Jurkat, Clone E6-1 (cell line): Measurements from ENCODE around the gene SLC66A3. TPM values are rescaled to one million over a fixed set of nuclear protein-coding genes. Genes with fewer than 3 reads are reported as not detected.

Experiments
- DNase-seq: peaks from one replicate; pipeline ENCODE4 v3.0.0-alpha.2; 2011; ENCODE audit warnings: low read depth, low spot score
- H3K4me3 ChIP-seq: 2 replicates; pipeline ENCODE4 v1.5.1; 2011; ENCODE audit warnings: mild to moderate bottlenecking, low read length, control low read depth, moderate library complexity
- polyA plus RNA-seq: library from polyadenylated mRNA; unstranded; fragments of >200 nt; gene quantifications from one replicate; pipeline ENCODE4 v1.2.1, GENCODE V29; 2012; ENCODE audit warnings: missing spikeins; ENCODE audit not compliant: insufficient read length, insufficient read depth

SLC66A3 gene
- polyA plus RNA-seq = 18.4 TPM

DNA sequence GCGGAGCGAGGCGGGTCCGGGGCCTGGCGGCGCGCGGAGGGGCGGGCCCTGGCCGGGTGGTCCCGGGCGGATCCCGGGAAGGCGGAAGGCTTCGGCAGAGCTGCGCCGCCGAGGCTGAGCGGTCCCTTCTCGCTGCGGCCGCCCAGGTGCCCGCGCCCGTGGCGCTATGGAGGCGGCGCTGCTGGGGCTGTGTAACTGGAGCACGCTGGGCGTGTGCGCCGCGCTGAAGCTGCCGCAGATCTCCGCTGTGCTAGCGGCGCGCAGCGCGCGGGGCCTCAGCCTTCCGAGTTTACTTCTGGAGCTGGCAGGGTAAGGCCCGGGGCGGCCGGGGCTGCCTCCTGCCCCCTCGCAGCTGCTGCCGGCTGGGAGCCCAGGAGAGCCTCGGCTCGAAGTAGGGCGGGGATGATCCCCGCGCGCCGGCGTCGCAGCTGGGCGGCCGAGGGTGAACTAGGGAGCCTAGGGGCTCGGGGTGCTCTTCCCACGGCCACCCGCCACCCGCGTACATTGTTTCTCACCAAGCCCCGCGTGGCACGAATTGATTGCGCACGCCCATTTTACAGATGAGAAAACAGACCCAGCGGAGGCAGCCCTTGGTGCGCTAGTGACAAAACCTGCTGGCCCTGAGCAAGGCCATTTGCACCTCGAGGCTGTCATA, at the start of gene SLC66A3:
TSS of gene SLC66A3 (plus strand) at position 87 of the 655 bp plus-strand sequence. CDS start at position 167, 80 bp downstream.
- DNase-seq = peak; percentile 61
- H3K4me3 ChIP-seq = peak within 1 kb of the TSS; percentile 64

DNA sequence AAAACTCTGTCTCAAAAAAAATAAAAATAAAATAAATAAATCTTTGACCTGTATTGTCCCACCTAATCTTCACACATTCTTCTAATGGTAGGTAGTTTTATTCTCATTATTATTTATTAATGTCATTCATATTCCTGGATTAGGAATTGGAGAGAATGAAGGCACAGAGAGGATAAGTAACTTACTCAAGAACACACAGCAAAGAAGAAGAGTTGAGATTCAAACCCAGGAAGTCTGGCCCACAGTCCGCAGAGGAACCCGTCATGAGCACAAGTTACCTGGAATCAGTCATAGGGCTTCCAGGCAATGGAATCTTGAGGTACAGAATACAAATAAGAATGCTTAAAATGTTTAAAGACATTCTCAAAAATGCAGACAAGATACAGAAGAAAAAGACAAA, 46.3 kb upstream of the SLC66A3 start:
- no peak overlapping the region for H3K4me3 ChIP-seq
- no peak for DNase-seq

- no peak overlapping the region for H3K4me3 ChIP-seq
- no peak for DNase-seq
Measured at GRCh38 chr2:11112870-11113428, 42.3 kb upstream of the SLC66A3 start.

DNA sequence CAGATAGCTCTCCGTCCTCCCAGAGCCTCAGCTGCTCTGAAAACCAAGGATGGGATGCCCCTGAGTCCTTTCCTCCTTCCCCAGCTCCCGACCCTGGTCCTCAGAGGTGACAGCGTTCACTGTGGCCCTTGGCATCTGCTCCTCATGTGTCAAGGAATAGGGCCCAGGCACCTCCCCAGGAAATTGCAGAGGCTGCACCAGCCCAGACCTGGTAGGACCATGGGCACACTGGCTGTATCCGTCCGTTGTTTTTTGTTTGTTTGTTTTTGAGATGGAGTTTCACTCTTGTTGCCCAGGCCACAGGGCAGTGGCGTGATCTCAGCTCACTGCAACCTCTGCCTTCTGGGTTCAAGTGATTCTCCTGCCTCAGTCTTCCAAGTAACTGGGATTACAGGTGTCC, 37.5 kb upstream of the SLC66A3 start:
- no peak for DNase-seq
- H3K4me3 ChIP-seq = no peak overlapping the region

- H3K4me3 ChIP-seq = no peak overlapping the region
- DNase-seq = no peak
Measured at GRCh38 chr2:11118761-11119160, 36.5 kb upstream of the SLC66A3 start.

GRCh38 chr2:11121099-11121822, 34.0 kb upstream of the SLC66A3 start:
- DNase-seq = no peak

DNA sequence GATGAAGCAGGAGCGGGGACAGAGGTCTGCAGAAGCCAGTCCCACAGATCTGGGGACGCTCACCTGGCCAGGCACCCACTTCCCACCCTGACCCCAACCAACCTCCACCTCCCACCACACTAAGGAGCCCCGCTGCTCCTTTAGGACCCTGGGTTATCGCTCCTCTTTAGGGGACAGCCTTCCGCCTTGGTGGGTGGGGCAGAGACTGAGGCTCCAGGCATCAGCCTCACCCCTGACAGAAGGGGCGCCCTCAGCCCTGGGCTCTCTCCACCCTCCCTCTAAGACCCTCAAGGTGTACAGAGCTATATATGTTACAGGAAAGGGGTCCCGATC, 33.5 kb upstream of the SLC66A3 start:
- H3K4me3 ChIP-seq = no peak overlapping the region
- no peak for DNase-seq

More at GRCh38 chr2:11121099-11121822, 34.0 kb upstream of the SLC66A3 start:
- H3K4me3 ChIP-seq = no peak overlapping the region

DNA sequence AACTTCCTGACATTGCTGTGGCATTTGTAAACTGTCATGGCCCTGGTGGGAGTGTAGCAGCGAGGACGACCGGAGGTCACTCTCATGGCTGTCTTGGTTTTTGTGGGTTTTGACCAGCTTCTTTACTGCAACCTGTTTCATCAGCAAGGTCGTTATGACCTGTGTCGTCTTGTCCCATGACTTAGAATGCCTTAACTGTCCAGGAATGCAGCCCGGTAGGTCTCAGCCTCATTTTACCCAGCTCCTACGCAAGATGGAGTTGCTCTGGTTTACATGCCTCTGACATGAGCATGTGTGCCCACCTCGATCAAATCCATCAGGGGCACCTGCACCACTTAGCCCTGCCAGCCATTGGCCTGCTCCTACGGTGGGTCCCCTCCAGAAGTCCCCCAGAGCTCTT, 32.9 kb upstream of the SLC66A3 start:
- H3K4me3 ChIP-seq = no peak overlapping the region
- no peak for DNase-seq

DNA sequence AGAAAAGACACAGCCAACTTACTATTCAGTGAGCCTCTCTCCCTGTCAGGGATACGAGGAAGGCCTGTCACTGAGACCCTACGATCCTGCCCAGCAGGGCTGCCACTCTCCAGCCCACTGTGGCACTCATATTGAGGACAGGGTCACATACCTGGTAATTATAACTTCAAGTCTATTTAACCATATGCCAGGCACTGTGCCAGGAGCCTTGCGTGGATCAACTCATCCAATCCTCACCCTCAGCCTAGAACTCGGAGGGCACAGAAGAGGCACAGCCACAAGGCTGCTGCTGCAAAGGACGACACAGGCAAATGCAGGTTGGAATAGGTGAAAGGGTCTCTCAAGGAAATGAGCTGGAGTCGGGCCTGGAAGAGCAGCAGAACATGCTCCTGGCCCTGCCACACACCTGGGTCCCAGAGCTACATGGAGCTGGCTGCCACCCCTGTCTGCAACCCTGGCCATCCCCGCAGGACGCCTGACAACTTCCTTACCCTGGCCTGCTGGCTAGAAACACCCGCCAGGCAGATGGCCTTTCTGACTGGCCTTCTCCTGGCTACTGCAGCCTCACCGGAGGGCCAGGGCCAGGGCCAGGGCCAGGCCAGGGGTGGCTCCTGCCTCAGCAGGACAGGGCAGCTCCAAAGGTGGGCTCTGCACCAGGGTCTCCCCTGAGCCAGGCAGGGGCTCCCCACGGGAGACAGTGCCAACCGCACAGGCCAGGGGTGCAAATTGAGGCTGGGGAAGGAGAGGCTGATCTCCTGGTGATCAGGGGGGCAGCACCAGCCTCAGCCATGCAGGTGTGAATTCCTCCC, 32.1 kb upstream of the SLC66A3 start:
- no peak for DNase-seq
- H3K4me3 ChIP-seq = no peak overlapping the region

DNA sequence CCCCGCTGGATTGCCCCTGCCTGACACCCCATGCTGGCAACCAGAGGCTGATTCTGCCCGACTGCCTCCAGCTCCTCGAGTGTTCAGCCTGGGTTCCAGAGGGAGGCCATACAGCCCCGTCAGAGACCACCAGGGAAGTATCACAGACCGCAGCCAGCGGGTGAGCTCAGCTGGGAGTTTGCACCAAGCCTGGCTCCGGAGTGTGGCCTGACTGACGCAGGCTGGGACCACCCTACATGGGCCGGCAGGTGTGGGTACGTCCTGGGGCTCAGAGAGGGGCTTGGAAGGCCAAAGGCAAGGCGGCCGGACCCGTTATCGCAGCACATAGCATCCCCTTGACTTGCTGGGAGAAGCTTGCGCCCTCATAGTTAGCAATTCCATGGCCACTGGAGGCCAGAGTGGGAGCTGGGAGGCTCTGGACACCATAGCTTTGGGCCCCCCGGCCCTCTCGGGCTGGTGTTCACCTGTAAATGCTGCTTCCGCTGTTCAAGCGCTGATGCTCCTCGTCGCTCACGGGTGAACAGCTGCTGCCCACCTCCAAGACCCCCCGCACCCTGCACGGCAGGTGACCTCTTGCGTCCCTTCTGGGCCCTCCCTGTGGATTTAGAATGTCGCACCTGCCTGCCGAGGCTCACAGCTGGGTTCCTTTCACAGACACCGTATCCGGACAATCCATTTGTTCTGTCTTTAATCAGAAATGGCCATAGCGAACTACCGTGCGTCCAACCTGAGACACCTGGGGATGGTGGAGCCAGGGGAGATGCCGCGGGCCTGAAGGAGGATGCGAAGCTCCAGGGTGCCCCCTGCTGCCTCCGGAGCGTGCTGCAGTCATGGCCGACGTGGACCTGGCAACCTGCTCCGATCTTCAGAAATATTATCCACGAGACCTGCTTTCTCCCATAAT, 31.2 kb upstream of the SLC66A3 start:
- DNase-seq = peak; percentile 37
- no peak overlapping the region for H3K4me3 ChIP-seq

DNA sequence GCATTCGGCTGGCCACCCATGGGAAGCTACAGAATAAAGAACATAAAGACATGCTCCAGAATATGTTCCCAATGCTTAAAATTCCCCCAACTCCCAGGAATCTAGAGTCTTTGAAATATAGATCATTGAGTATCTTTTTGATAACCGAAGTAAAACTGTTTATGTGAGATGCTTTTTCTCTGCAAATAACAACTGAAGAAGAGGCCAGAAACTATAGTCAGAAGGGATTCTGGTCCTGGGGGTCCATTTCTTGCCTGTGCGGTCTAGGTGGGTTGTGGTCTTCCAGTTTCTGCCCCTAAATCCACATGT, 30.6 kb upstream of the SLC66A3 start:
- DNase-seq = no peak

GRCh38 chr2:11127761-11128160, 27.5 kb upstream of the SLC66A3 start:
- no peak for DNase-seq
- no peak overlapping the region for H3K4me3 ChIP-seq

More for the DNA sequence above, 30.6 kb upstream of the SLC66A3 start:
- no peak overlapping the region for H3K4me3 ChIP-seq

GRCh38 chr2:11128243-11128951, 26.9 kb upstream of the SLC66A3 start:
- no peak for DNase-seq
- no peak overlapping the region for H3K4me3 ChIP-seq

DNA sequence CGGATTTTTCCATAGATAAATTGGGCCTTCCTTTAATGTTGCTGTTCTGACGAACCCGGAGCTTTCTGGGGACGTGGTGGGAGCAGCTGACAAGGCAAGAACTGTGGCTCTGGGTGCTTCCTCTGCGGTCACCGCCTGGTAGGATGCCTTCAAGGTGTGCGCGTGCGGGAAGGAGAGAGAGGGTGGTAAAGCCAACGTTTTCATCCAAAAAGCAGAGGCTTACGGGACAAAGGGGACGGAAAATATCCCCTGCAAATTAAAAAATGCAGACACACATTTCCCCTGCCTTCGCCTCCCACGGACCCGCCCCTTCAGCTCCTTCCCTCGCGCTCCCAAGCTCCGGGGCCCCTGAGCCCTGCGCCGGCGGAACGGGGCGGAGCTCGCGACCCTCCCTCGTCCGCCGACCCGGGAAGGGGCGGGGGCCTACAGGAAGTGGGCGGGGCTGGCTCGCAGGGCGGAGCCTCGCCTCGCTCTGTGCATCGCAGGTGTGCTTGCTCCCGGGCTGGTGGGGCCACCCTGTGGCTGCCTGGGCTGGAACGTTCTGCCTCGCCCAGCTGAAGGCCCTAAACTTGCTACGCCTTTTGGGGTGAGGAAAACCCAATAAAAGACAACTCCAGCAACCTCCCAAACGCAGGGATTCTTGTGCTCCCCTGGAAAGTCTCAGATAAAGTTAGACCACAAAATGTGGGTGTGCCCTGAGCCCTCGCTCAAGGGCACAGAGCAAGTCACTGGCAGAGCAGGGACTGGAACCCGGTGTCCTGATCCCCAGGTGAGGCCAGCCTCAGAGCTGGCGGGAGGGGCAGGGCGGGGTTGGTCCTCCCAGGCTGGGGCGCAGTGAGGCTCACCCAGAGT, 25.4 kb upstream of the SLC66A3 start:
- DNase-seq = peak; percentile 83
- H3K4me3 ChIP-seq = peak overlapping the region; percentile 46

GRCh38 chr2:11131166-11131920, 23.9 kb upstream of the SLC66A3 start:
- H3K4me3 ChIP-seq = no peak overlapping the region
- no peak for DNase-seq

- DNase-seq = no peak
- peak overlapping the region; percentile 37 for H3K4me3 ChIP-seq
Measured at GRCh38 chr2:11132036-11132671, 23.1 kb upstream of the SLC66A3 start.
